H1 (cell line): Measurements from ENCODE around the gene RYK. TPM values are rescaled to one million over a fixed set of nuclear protein-coding genes. Genes with fewer than 3 reads are reported as not detected.

ENCODE experiments used
- CBX5 ChIP-seq: fragments of 300-800, 300-1000 bp; sonication (generic); IDR thresholded peaks from 2 replicates; pipeline ENCODE4 v1.7.1; 2016; ENCODE audit warnings: antibody characterized with exemption, low read length, low read depth
- CREB1 ChIP-seq: IDR thresholded peaks from 2 replicates; pipeline ENCODE4 v1.6.1; 2012; ENCODE audit warnings: inconsistent platforms
- EZH2 ChIP-seq: fragments of 200-600 bp; sonication (generic); IDR thresholded peaks from 2 replicates; pipeline ENCODE4 v1.7.1; 2012; ENCODE audit warnings: low read depth, mild to moderate bottlenecking, moderate library complexity, low read length, inconsistent platforms; ENCODE audit not compliant: severe bottlenecking
- JUND ChIP-seq: IDR thresholded peaks from 2 replicates; pipeline ENCODE4 v1.6.1; 2011; ENCODE audit warnings: mild to moderate bottlenecking, improper control_type of control experiment, low read length
- RFX5 ChIP-seq: IDR thresholded peaks from 2 replicates; pipeline ENCODE4 v1.6.1; 2011; ENCODE audit warnings: low read depth, low read length, improper control_type of control experiment, borderline replicate concordance
- SIRT6 ChIP-seq: IDR thresholded peaks from one replicate; pipeline ENCODE4 v1.7.1; 2012; ENCODE audit warnings: low read length, inconsistent platforms
- SP2 ChIP-seq: IDR thresholded peaks from 2 replicates; pipeline ENCODE4 v1.6.1; 2012; ENCODE audit warnings: mild to moderate bottlenecking, low read length, inconsistent platforms
- TBP ChIP-seq: IDR thresholded peaks from 2 replicates; pipeline ENCODE4 v1.6.1; 2011; ENCODE audit warnings: low read depth, low read length, improper control_type of control experiment
- ZNF274 ChIP-seq: IDR thresholded peaks from 2 replicates; pipeline ENCODE4 v1.7.0; 2012; ENCODE audit warnings: low read length, borderline replicate concordance; ENCODE audit errors: extremely low read depth
- polyA plus RNA-seq, 7 experiments: library from polyadenylated mRNA; depleted of rRNA in 3 of 7; stranded (reverse) in 5 of 7; unstranded in 2 of 7; fragments of >200 nt in 5 of 7; fragments of 200-250 nt in 2 of 7; gene quantifications; 1 replicate in 5 of 7; 2 replicates in 1 of 7; 4 replicates in 1 of 7; pipeline versions ENCODE4 v1.2.1 to v1.2.3, GENCODE V29; 2011 to 2013; ENCODE audit warnings: missing spikeins in 2 of 7, mixed read lengths in 2 of 7
- total RNA-seq: library from RNA; stranded (reverse); fragmentation: NEBNext Ultra II Directional; extraction: Animal tissue kit (Norgen Biotek cat#: 25700); gene quantifications from 2 replicates; pipeline ENCODE4 v1.2.1, GENCODE V29; 2021

RYK gene
- total and polyA plus RNA-seq, 2 of the 8 experiments (the other 6 are each of a cell fraction or from before 2014, with no cell fraction given) = 30.5 to 63.8 TPM

DNA sequence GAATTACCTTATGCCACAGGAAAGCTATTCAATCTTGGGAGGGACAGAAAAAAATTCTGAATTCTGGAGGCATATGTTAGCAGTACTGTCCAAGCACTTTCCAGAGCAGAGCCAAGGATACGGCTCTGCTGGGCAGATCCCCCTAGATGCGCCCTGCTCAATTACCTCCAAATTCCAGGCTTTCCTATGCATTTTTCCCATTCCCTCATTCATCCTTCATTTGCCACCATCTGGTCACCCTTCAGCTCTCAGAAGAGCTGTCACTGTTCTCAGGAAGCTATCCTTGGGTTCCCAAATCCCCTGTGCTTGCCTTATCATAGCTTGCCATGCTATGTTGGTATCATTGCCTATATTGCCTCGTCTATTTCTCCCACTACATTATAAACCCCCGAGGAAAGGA, 45.2 kb downstream of the RYK start (continued):
- TF ChIP-seq ZNF274 (no peak), TBP (no peak), SP2 (no peak), CBX5 (no peak), JUND (no peak), RFX5 (no peak), EZH2 (no peak), CREB1 (no peak), SIRT6 (no peak)
- TF ChIP-seq, all 59 proteins: peak for 0
